HL-60 (cell line): ENCODE results near the gene TPM4.

ENCODE experiments used
- DNase-seq, 2 experiments: peaks; one replicate each; pipeline ENCODE4 v3.0.0-alpha.2; 2010 to 2020; ENCODE audit warnings: low read depth in 1 of 2, low spot score in 1 of 2
- H3K27ac ChIP-seq: fragments of 250-450 bp; sonication (Bioruptor Pico); replicated peaks from 2 replicates; pipeline ENCODE4 v1.5.1; 2020; ENCODE audit warnings: mild to moderate bottlenecking, moderate library complexity
- H3K27me3 ChIP-seq: fragments of 250-450 bp; sonication (Bioruptor Pico); 2 replicates; pipeline ENCODE4 v1.5.1; 2021; ENCODE audit warnings: mild to moderate bottlenecking, moderate library complexity; ENCODE audit not compliant: insufficient read depth, poor library complexity, severe bottlenecking
- H3K4me3 ChIP-seq: replicated peaks from 2 replicates; pipeline ENCODE4 v1.5.1; 2011; ENCODE audit warnings: mild to moderate bottlenecking, control low read depth, low read length; ENCODE audit not compliant: insufficient read depth
- GABPA ChIP-seq: IDR thresholded peaks from 2 replicates; pipeline ENCODE4 v1.6.1; 2012; ENCODE audit warnings: low read depth
- POLR2AphosphoS5 ChIP-seq: IDR thresholded peaks from 2 replicates; pipeline ENCODE4 v1.6.1; 2012; ENCODE audit warnings: low read depth
- SPI1 ChIP-seq: IDR thresholded peaks from 2 replicates; pipeline ENCODE4 v1.6.1; 2012; ENCODE audit warnings: low read depth, mild to moderate bottlenecking, borderline replicate concordance
- TF ChIP-seq, protein P1 (sequence below): IDR thresholded peaks from 2 replicates; pipeline ENCODE4 v1.6.1; 2012; ENCODE audit warnings: low read depth; ENCODE audit not compliant: insufficient replicate concordance
- TF ChIP-seq, protein P2 (sequence below): IDR thresholded peaks from one replicate; pipeline ENCODE4 v1.5.1; 2011; ENCODE audit warnings: low read length, control low read depth, inconsistent platforms; ENCODE audit not compliant: insufficient read depth

Gene TPM4

DNA sequence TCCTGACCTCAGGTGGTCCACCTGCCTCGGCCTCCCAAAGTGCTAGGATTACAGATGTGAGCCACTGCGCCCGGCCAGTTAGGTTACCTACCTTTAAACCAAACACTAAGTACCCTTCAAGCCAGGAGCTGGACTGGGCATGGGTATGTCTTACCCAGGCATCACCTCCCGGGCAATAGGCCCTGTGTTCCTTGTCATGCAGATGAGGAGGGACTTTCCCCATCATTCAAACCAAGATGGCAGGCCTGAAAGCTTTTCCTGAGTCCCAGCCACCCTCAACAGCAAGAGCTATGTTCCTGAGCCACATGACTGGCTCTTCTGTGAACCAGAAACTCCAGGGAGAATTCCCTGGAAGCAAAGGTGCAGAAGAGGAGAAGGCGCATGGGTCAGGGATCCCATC is 44.8 kb downstream of the TPM4 start:
- no peak overlapping the region for H3K27ac ChIP-seq
- no peaks in the 10 kb centered on the region for H3K27me3 ChIP-seq
- no peak for DNase-seq
- no peak overlapping the region for H3K4me3 ChIP-seq
- TF ChIP-seq POLR2AphosphoS5 (no peak), GABPA (no peak), SPI1 (no peak)
- TF ChIP-seq, protein P1, sequence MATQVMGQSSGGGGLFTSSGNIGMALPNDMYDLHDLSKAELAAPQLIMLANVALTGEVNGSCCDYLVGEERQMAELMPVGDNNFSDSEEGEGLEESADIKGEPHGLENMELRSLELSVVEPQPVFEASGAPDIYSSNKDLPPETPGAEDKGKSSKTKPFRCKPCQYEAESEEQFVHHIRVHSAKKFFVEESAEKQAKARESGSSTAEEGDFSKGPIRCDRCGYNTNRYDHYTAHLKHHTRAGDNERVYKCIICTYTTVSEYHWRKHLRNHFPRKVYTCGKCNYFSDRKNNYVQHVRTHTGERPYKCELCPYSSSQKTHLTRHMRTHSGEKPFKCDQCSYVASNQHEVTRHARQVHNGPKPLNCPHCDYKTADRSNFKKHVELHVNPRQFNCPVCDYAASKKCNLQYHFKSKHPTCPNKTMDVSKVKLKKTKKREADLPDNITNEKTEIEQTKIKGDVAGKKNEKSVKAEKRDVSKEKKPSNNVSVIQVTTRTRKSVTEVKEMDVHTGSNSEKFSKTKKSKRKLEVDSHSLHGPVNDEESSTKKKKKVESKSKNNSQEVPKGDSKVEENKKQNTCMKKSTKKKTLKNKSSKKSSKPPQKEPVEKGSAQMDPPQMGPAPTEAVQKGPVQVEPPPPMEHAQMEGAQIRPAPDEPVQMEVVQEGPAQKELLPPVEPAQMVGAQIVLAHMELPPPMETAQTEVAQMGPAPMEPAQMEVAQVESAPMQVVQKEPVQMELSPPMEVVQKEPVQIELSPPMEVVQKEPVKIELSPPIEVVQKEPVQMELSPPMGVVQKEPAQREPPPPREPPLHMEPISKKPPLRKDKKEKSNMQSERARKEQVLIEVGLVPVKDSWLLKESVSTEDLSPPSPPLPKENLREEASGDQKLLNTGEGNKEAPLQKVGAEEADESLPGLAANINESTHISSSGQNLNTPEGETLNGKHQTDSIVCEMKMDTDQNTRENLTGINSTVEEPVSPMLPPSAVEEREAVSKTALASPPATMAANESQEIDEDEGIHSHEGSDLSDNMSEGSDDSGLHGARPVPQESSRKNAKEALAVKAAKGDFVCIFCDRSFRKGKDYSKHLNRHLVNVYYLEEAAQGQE, result no peak
- TF ChIP-seq, protein P2, sequence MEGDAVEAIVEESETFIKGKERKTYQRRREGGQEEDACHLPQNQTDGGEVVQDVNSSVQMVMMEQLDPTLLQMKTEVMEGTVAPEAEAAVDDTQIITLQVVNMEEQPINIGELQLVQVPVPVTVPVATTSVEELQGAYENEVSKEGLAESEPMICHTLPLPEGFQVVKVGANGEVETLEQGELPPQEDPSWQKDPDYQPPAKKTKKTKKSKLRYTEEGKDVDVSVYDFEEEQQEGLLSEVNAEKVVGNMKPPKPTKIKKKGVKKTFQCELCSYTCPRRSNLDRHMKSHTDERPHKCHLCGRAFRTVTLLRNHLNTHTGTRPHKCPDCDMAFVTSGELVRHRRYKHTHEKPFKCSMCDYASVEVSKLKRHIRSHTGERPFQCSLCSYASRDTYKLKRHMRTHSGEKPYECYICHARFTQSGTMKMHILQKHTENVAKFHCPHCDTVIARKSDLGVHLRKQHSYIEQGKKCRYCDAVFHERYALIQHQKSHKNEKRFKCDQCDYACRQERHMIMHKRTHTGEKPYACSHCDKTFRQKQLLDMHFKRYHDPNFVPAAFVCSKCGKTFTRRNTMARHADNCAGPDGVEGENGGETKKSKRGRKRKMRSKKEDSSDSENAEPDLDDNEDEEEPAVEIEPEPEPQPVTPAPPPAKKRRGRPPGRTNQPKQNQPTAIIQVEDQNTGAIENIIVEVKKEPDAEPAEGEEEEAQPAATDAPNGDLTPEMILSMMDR, result no peak

DNA sequence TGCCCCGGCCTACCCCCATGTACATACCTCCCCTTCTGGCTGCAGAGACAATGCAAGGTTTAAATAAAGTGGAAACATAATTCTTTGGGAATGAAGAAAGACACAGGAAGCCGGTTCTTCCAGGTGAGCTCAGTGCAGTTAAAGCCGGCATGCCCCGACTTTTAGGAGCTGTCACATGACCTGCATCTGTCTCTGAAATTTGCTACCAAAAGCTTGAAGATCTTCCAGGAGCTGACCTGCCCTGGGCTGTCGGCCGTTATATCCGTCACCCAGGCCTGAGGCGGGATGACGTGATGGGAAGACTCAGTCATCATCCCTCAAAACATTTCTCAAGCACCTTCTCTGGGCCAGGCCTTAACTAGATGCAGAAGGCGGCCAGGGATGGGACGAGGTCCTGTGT is 45.7 kb downstream of the TPM4 start:
- Histone ChIP-seq H3K27ac (no peak overlapping the region), H3K27me3 (no peaks in the 10 kb centered on the region), H3K4me3 (no peak overlapping the region)
- DNase-seq, result no peak
- TF ChIP-seq SPI1 (no peak), GABPA (no peak), POLR2AphosphoS5 (no peak)
- TF ChIP-seq, protein P1, result no peak
- TF ChIP-seq, protein P2, result no peak

DNA sequence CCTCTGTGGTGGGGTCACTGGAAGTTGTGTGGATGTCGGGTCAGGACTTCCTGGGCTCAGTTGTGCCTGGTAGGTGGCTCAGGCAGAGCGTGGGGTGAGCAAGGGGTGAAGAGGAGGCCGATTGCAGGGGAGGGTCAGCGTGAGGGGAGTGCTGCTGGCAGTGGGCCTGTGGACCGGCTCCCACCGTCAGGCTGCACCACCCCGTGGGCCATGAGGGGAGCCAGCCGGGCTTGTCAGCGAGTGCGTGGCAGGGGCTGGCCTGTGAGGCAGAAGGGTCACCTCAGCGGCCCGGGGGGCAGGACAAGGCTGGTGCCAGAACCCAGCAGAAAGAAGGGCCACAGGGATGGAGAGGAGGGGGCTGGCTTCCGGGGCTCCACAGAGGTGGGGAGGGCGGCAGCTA is 48.7 kb downstream of the TPM4 start:
- DNase-seq, result no peak
- TF ChIP-seq POLR2AphosphoS5 (peak; percentile 35; the same call in 1 of the 2 replicates), GABPA (no peak)
- TF ChIP-seq, protein P1, result no peak
- TF ChIP-seq, protein P2, result no peak
- H3K27me3 ChIP-seq, result no peaks in the 10 kb centered on the region
- H3K27ac ChIP-seq, result no peak overlapping the region
- no peak overlapping the region for H3K4me3 ChIP-seq
